Gastrocnemius medialis (tissue), 4 donors: ENCODE data around the gene UBR2. TPM values are rescaled to one million over a fixed set of nuclear protein-coding genes. Genes with fewer than 3 reads are reported as not detected.

Experiments
- ATAC-seq, 2 donors: fragments of 150-250 bp; one replicate each; pipeline ENCODE4 v1.9.1; 2016
- DNase-seq, 2 donors: peaks; one replicate each; pipeline ENCODE4 v3.0.0-alpha.2; 2019
- H3K27ac ChIP-seq, 4 donors: fragments of 200-600 bp; sonication (generic); 1 replicate in 1 of 4; 2 replicates in 3 of 4; pipeline ENCODE4 v1.5.1; 2016 to 2018; ENCODE audit warnings: mild to moderate bottlenecking in 2 of 4, moderate library complexity in 1 of 4
- H3K27me3 ChIP-seq, 3 donors: fragments of 200-600 bp; sonication (generic) in 2 of 3; 1 replicate in 1 of 3; 2 replicates in 2 of 3; pipeline versions ENCODE4 v1.5.1 to v1.6.0; 2016 to 2019; ENCODE audit warnings: mild to moderate bottlenecking in 1 of 3, moderate library complexity in 1 of 3
- H3K36me3 ChIP-seq, 2 donors: fragments of 200-600 bp; sonication (generic) in 1 of 2; one replicate each; pipeline ENCODE4 v1.5.1; 2017 to 2018
- H3K4me1 ChIP-seq, 2 donors: fragments of 200-600 bp; sonication (generic) in 1 of 2; one replicate each; pipeline ENCODE4 v1.5.1; 2016 to 2017; ENCODE audit warnings: mild to moderate bottlenecking in 2 of 2
- H3K4me3 ChIP-seq, 4 donors: fragments of 200-600 bp; sonication (generic) in 3 of 4; 1 replicate in 1 of 4; 2 replicates in 3 of 4; pipeline ENCODE4 v1.5.1; 2016 to 2019; ENCODE audit warnings: mild to moderate bottlenecking in 2 of 4
- H3K9me3 ChIP-seq, 3 donors: fragments of 200-600 bp; sonication (generic) in 2 of 3; 1 replicate in 1 of 3; 2 replicates in 2 of 3; pipeline ENCODE4 v1.5.1; 2016 to 2019
- CTCF ChIP-seq, 5 experiments: fragments of 450-650 bp in 3 of 5; fragments of 200-600 bp in 2 of 5; sonication (generic) in 2 of 5; IDR thresholded peaks in 4 of 5; conservative IDR thresholded peaks in 1 of 5; 1 replicate in 4 of 5; 2 replicates in 1 of 5; pipeline ENCODE4 v1.5.1; 2016 to 2019; ENCODE audit warnings: antibody characterized with exemption in 5 of 5, mild to moderate bottlenecking in 3 of 5, moderate library complexity in 3 of 5
- POLR2A ChIP-seq, 2 donors: fragments of 450-650 bp; IDR thresholded peaks; one replicate each; pipeline ENCODE4 v1.6.1; 2017; ENCODE audit warnings: antibody characterized with exemption in 2 of 2, mild to moderate bottlenecking in 2 of 2, moderate library complexity in 2 of 2
- in situ Hi-C, 4 donors: fragments of 200-750 bp; cut with MboI; loops; one replicate each; pipeline versions ENCODE4 v1.15.0 to v1.8.0; 2017; ENCODE audit warnings: low sequenced_read_pairs in 4 of 4
- intact Hi-C: fragments of 100-400 bp; cut with DNase I; formaldehyde crosslinking; loops from one replicate; pipeline ENCODE4 v1.15.1; 2023; ENCODE audit warnings: low total_unique reads
- total RNA-seq, 4 donors: library from RNA; depleted of rRNA; stranded (reverse); fragments of >200 nt; gene quantifications; one replicate each; pipeline versions ENCODE4 v1.1.0 to v1.2.3, GENCODE V29; 2016

The UBR2 gene
- total RNA-seq, 4 donors from 2014 or later = 40.8 to 46.2 (median 44.7) TPM

- ATAC-seq (no peak), DNase-seq (no peak)
- Histone ChIP-seq H3K9me3 (no peaks in the 10 kb centered on the region), H3K36me3 (no peaks in the 10 kb centered on the region), H3K27ac (no peak overlapping the region), H3K4me1 (no peaks in the 10 kb centered on the region), H3K4me3 (no peak overlapping the region), H3K27me3 (no peaks in the 10 kb centered on the region)
- TF ChIP-seq CTCF (IDR thresholded peaks at IDR 0.05 in 4 of 5, conservative IDR thresholded peaks at IDR 0.05 in 1 of 5) = no peak
- TF ChIP-seq POLR2A (IDR thresholded peaks at IDR 0.05) = no peak
- in situ Hi-C loops (loop anchor here (25.0 kb wide), 2 partner anchors 271 to 446 kb away; no protein-coding TSS in a partner anchor), intact Hi-C loops (no loop called here)
These were observed 30.0 kb upstream of the UBR2 start for GRCh38 chr6:42533794-42534193.

- no peak overlapping the region for H3K4me3 ChIP-seq
- H3K36me3 ChIP-seq = no peaks in the 10 kb centered on the region
- in situ Hi-C loops (loop anchor here (25.0 kb wide), 2 partner anchors 275 to 450 kb away; no protein-coding TSS in a partner anchor), intact Hi-C loops (no loop called here)
- ATAC-seq = no peak
- TF ChIP-seq CTCF (IDR thresholded peaks at IDR 0.05 in 4 of 5, conservative IDR thresholded peaks at IDR 0.05 in 1 of 5) (no peak), POLR2A (IDR thresholded peaks at IDR 0.05) (no peak)
- H3K4me1 ChIP-seq = no peaks in the 10 kb centered on the region
- no peak overlapping the region for H3K27ac ChIP-seq
- no peak for DNase-seq
- no peaks in the 10 kb centered on the region for H3K27me3 ChIP-seq
- H3K9me3 ChIP-seq = no peaks in the 10 kb centered on the region
These were observed 26.3 kb upstream of the UBR2 start for GRCh38 chr6:42537536-42537935.

- Histone ChIP-seq H3K27ac (no peak overlapping the region), H3K27me3 (no peaks in the 10 kb centered on the region), H3K4me3 (no peak overlapping the region), H3K36me3 (no peaks in the 10 kb centered on the region), H3K4me1 (no peaks in the 10 kb centered on the region), H3K9me3 (no peaks in the 10 kb centered on the region)
- TF ChIP-seq CTCF (IDR thresholded peaks at IDR 0.05 in 4 of 5, conservative IDR thresholded peaks at IDR 0.05 in 1 of 5) (no peak), POLR2A (IDR thresholded peaks at IDR 0.05) (no peak)
- intact Hi-C loops (no loop called here), in situ Hi-C loops (loop anchor here (25.0 kb wide), 2 partner anchors 277 to 452 kb away; no protein-coding TSS in a partner anchor)
- no peak for DNase-seq
- ATAC-seq = no peak
These were observed 24.7 kb upstream of the UBR2 start for GRCh38 chr6:42539135-42539534.

GRCh38 chr6:42545226-42545773 is 18.5 kb upstream of the UBR2 start:
- DNase-seq (no peak), ATAC-seq (no peak)
- H3K9me3 ChIP-seq = no peaks in the 10 kb centered on the region
- H3K4me3 ChIP-seq = no peak overlapping the region
- in situ Hi-C loops (loop anchor here (25.0 kb wide), 2 partner anchors 283 to 458 kb away; no protein-coding TSS in a partner anchor), intact Hi-C loops (loop anchor here (5.0 kb wide), 1 partner anchor 283 kb away; no protein-coding TSS in a partner anchor)
- TF ChIP-seq POLR2A (IDR thresholded peaks at IDR 0.05) (no peak), CTCF (IDR thresholded peaks at IDR 0.05 in 4 of 5, conservative IDR thresholded peaks at IDR 0.05 in 1 of 5) (no peak)
- no peak overlapping the region for H3K27ac ChIP-seq
- peaks cover 0 to 6% of the 10 kb centered on the region in 2 donors for H3K4me1 ChIP-seq
- no peaks in the 10 kb centered on the region for H3K36me3 ChIP-seq
- no peaks in the 10 kb centered on the region for H3K27me3 ChIP-seq
